Uterus (tissue), 4 donors: ENCODE measurements around the gene PRSS56. TPM values are rescaled to one million over a fixed set of nuclear protein-coding genes. Genes with fewer than 3 reads are reported as not detected.

ENCODE experiments used
- DNase-seq, 2 donors: peaks; one replicate each; pipeline ENCODE4 v3.0.0-alpha.2; 2019 to 2020
- H3K27ac ChIP-seq, 2 donors: fragments of 200-600 bp; sonication (generic); 1 replicate in 1 of 2; 2 replicates in 1 of 2; pipeline ENCODE4 v1.5.1; 2016 to 2018
- H3K27me3 ChIP-seq, 2 donors: fragments of 200-600 bp; sonication (generic); one replicate each; pipeline ENCODE4 v1.5.1; 2018 to 2019; ENCODE audit warnings: control low read depth in 1 of 2
- H3K36me3 ChIP-seq, 2 donors: fragments of 200-600 bp; sonication (generic); one replicate each; pipeline ENCODE4 v1.5.1; 2019; ENCODE audit warnings: control low read depth in 1 of 2
- H3K4me1 ChIP-seq, 2 donors: fragments of 200-600 bp; sonication (generic); one replicate each; pipeline ENCODE4 v1.5.1; 2018 to 2019; ENCODE audit warnings: control low read depth in 1 of 2
- H3K4me3 ChIP-seq, 2 donors: fragments of 200-600 bp; sonication (generic); 1 replicate in 1 of 2; 2 replicates in 1 of 2; pipeline ENCODE4 v1.5.1; 2018 to 2019; ENCODE audit warnings: mild to moderate bottlenecking in 1 of 2
- H3K9me3 ChIP-seq, 2 donors: fragments of 200-600 bp; sonication (generic); one replicate each; pipeline ENCODE4 v1.5.1; 2019; ENCODE audit warnings: control low read depth in 1 of 2
- POLR2A ChIP-seq, 2 donors: fragments of 450-650 bp; IDR thresholded peaks; one replicate each; pipeline ENCODE4 v1.6.1; 2016; ENCODE audit warnings: antibody characterized with exemption in 2 of 2, mild to moderate bottlenecking in 1 of 2, moderate library complexity in 1 of 2
- intact Hi-C: fragments of 100-400 bp; cut with DNase I; formaldehyde crosslinking; loops from one replicate; pipeline ENCODE4 v1.15.1; 2023; ENCODE audit warnings: low total_unique reads
- total RNA-seq, 4 donors: library from RNA; depleted of rRNA in 3 of 4; stranded (reverse); fragments of >200 nt in 3 of 4; gene quantifications; one replicate each; pipeline versions ENCODE4 v1.1.0 to v1.2.4, GENCODE V29; 2014 to 2023
- TF ChIP-seq, protein P1 (sequence below), 4 experiments: fragments of 200-600 bp in 2 of 4; fragments of 450-650 bp in 2 of 4; sonication (generic) in 2 of 4; IDR thresholded peaks; one replicate each; pipeline ENCODE4 v1.5.1; 2016 to 2019; ENCODE audit warnings: antibody characterized with exemption in 4 of 4, mild to moderate bottlenecking in 2 of 4, moderate library complexity in 1 of 4
- donor health status: DM: yes; HTN: yes; CAD: no.

PRSS56 gene
- total RNA-seq, 4 donors from 2014 or later: not detected

- Histone ChIP-seq H3K9me3 (no peaks in the 10 kb centered on the region), H3K4me1 (no peaks in the 10 kb centered on the region), H3K36me3 (no peaks in the 10 kb centered on the region), H3K27me3 (no peaks in the 10 kb centered on the region), H3K27ac (no peak overlapping the region), H3K4me3 (no peak overlapping the region)
- peak in 1 of 2 donors; percentile 11 for DNase-seq
- intact Hi-C loops: no loop called here
- TF ChIP-seq POLR2A (IDR thresholded peaks at IDR 0.05): no peak
- TF ChIP-seq, protein P1, sequence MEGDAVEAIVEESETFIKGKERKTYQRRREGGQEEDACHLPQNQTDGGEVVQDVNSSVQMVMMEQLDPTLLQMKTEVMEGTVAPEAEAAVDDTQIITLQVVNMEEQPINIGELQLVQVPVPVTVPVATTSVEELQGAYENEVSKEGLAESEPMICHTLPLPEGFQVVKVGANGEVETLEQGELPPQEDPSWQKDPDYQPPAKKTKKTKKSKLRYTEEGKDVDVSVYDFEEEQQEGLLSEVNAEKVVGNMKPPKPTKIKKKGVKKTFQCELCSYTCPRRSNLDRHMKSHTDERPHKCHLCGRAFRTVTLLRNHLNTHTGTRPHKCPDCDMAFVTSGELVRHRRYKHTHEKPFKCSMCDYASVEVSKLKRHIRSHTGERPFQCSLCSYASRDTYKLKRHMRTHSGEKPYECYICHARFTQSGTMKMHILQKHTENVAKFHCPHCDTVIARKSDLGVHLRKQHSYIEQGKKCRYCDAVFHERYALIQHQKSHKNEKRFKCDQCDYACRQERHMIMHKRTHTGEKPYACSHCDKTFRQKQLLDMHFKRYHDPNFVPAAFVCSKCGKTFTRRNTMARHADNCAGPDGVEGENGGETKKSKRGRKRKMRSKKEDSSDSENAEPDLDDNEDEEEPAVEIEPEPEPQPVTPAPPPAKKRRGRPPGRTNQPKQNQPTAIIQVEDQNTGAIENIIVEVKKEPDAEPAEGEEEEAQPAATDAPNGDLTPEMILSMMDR (IDR thresholded peaks at IDR 0.05): no peak
Observed at GRCh38 chr2:232541195-232541960, 21.2 kb downstream of the PRSS56 start.

- Histone ChIP-seq H3K27ac (no peak overlapping the region), H3K4me1 (no peaks in the 10 kb centered on the region), H3K27me3 (no peaks in the 10 kb centered on the region), H3K4me3 (no peak overlapping the region), H3K9me3 (no peaks in the 10 kb centered on the region), H3K36me3 (no peaks in the 10 kb centered on the region)
- intact Hi-C loops: no loop called here
- no peak for DNase-seq
- TF ChIP-seq POLR2A (IDR thresholded peaks at IDR 0.05): no peak
- TF ChIP-seq, protein P1 (IDR thresholded peaks at IDR 0.05): no peak
Observed at GRCh38 chr2:232541961-232542714, 21.9 kb downstream of the PRSS56 start.

GRCh38 chr2:232542715-232543467, 22.7 kb downstream of the PRSS56 start:
- Histone ChIP-seq H3K27me3 (no peaks in the 10 kb centered on the region), H3K4me3 (no peak overlapping the region), H3K27ac (no peak overlapping the region), H3K9me3 (no peaks in the 10 kb centered on the region), H3K4me1 (no peaks in the 10 kb centered on the region), H3K36me3 (no peaks in the 10 kb centered on the region)
- peak in 1 of 2 donors; percentile 9 for DNase-seq
- TF ChIP-seq, protein P1 (IDR thresholded peaks at IDR 0.05): no peak
- no peak for TF ChIP-seq POLR2A (IDR thresholded peaks at IDR 0.05)
- intact Hi-C loops: no loop called here

GRCh38 chr2:232543491-232543890, 23.3 kb downstream of the PRSS56 start:
- no peaks in the 10 kb centered on the region for H3K27me3 ChIP-seq
- no peaks in the 10 kb centered on the region for H3K36me3 ChIP-seq
- H3K4me3 ChIP-seq: no peak overlapping the region
- intact Hi-C loops: no loop called here
- peak in 1 of 2 donors; percentile 7 for DNase-seq
- no peaks in the 10 kb centered on the region for H3K9me3 ChIP-seq
- no peak overlapping the region for H3K27ac ChIP-seq
- TF ChIP-seq POLR2A (IDR thresholded peaks at IDR 0.05): no peak
- TF ChIP-seq, protein P1 (IDR thresholded peaks at IDR 0.05): no peak
- H3K4me1 ChIP-seq: no peaks in the 10 kb centered on the region
